ENCODE measurements around the gene ALDH1A2.

ALDH1A2 gene

GRCh38 chr15:57996561-57996960 is 69.0 kb downstream of the ALDH1A2 start:
- no peak for DNase-seq (ENCODE audit: low read depth in 2 of 2)

GRCh38 chr15:57994221-57995049 is 71.1 kb downstream of the ALDH1A2 start:
- no peak for DNase-seq (ENCODE audit: low read depth in 2 of 2)

GRCh38 chr15:57993409-57994145 is 71.9 kb downstream of the ALDH1A2 start:
- no peak for DNase-seq (ENCODE audit: low read depth in 2 of 2)

GRCh38 chr15:57992761-57993355 is 72.7 kb downstream of the ALDH1A2 start:
- no peak for DNase-seq (ENCODE audit: low read depth in 2 of 2)

- no peak for DNase-seq (ENCODE audit: low read depth in 2 of 2)
Measured at GRCh38 chr15:57973534-57973933, 92.0 kb downstream of the ALDH1A2 start.

- no peak for DNase-seq (ENCODE audit: low read depth in 2 of 2)
Measured at GRCh38 chr15:57972864-57973263, 92.6 kb downstream of the ALDH1A2 start.

GRCh38 chr15:57969996-57970395 is 95.5 kb downstream of the ALDH1A2 start:
- no peak for DNase-seq (ENCODE audit: low read depth in 2 of 2)

- DNase-seq (ENCODE audit: low read depth in 2 of 2): no peak
Measured at GRCh38 chr15:57969355-57969754, 96.2 kb downstream of the ALDH1A2 start.

- no peak for DNase-seq (ENCODE audit: low read depth in 2 of 2)
Measured at GRCh38 chr15:57962887-57963286, 102.6 kb downstream of the ALDH1A2 start.

- DNase-seq (ENCODE audit: low read depth in 2 of 2): no peak
Measured at GRCh38 chr15:57961919-57962318, 103.6 kb downstream of the ALDH1A2 start.

- DNase-seq (ENCODE audit: low read depth in 2 of 2): no peak
Measured at GRCh38 chr15:57957113-57957512, 108.4 kb downstream of the ALDH1A2 start.

GRCh38 chr15:57953874-57954273 is 111.6 kb downstream of the ALDH1A2 start:
- no peak for DNase-seq (ENCODE audit: low read depth in 2 of 2)

- DNase-seq (ENCODE audit: low read depth in 2 of 2): no peak
Measured at GRCh38 chr15:57951328-57951932, 114.1 kb downstream of the ALDH1A2 start.

- DNase-seq (ENCODE audit: low read depth in 2 of 2): no peak
Measured at GRCh38 chr15:57950381-57950946, 115.0 kb downstream of the ALDH1A2 start.

GRCh38 chr15:57949374-57949943 is 116.1 kb downstream of the ALDH1A2 start:
- no peak for DNase-seq (ENCODE audit: low read depth in 2 of 2)

GRCh38 chr15:57948351-57949289 is 116.9 kb downstream of the ALDH1A2 start:
- no peak for DNase-seq (ENCODE audit: low read depth in 2 of 2)

GRCh38 chr15:57947781-57948180 is 117.7 kb downstream of the ALDH1A2 start:
- no peak for DNase-seq (ENCODE audit: low read depth in 2 of 2)

- no peak for DNase-seq (ENCODE audit: low read depth in 2 of 2)
Measured at GRCh38 chr15:57947282-57947681, 118.2 kb downstream of the ALDH1A2 start.

- DNase-seq (ENCODE audit: low read depth in 2 of 2): no peak
Measured at GRCh38 chr15:57946491-57947048, 118.9 kb downstream of the ALDH1A2 start.

- no peak for DNase-seq (ENCODE audit: low read depth in 2 of 2)
Measured at GRCh38 chr15:57945616-57946015, 119.9 kb downstream of the ALDH1A2 start.
